Measurements from ENCODE around the gene IBTK. TPM values are rescaled to one million over a fixed set of nuclear protein-coding genes. Genes with fewer than 3 reads are reported as not detected.

Gene IBTK
- total RNA-seq, 1 experiment from 2014 or later: 36.6 TPM

DNA sequence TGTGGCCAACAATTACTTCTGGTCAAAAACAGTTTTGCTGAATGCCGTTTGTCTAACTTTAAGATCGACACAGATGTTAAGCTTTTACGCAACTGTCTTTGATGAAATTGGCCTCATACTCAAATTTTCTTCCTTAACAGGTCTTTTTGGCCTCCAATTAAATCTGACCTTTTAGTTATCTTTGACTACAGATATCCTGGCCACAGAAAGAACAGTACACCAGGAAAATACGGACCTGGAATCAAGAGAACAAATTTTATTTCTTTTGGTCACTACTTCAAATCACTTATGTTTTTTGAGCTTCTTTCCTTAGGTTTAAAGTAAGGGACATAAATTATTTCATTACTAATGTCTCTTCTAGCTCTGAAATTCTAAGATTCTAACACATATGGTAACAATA is 49.8 kb downstream of the IBTK start:
- no peaks in the 10 kb centered on the region for H3K9me2 ChIP-seq (ENCODE audit: insufficient read depth)
- ChIA-PET POLR2A (no interaction called here), CTCF (no interaction called here), RAD21 (ENCODE audit: low non-redundant PET in 1 of 2, low total read pairs in 2 of 2, uncharacterized antibody in 2 of 2, unreplicated experiment in 2 of 2) (no interaction called here)
- no peak overlapping the region for H3K27ac ChIP-seq (ENCODE audit: low read depth, low read length)
- no peak overlapping the region for H2AFZ ChIP-seq (ENCODE audit: low read depth, low read length, poor library complexity, severe bottlenecking)
- no peaks in the 10 kb centered on the region; the same call in 1 of the 2 replicates for H4K20me1 ChIP-seq (ENCODE audit: insufficient read depth)
- TF ChIP-seq JUND (IDR thresholded peaks at IDR 0.05): no peak
- no peak for TF ChIP-seq ZNF274 (IDR thresholded peaks at IDR 0.05; ENCODE audit: low read depth, low read length)
- TF ChIP-seq, protein P1, sequence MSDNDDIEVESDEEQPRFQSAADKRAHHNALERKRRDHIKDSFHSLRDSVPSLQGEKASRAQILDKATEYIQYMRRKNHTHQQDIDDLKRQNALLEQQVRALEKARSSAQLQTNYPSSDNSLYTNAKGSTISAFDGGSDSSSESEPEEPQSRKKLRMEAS (IDR thresholded peaks at IDR 0.05): no peak
- no peak for TF ChIP-seq REST (IDR thresholded peaks at IDR 0.05; ENCODE audit: low read depth)
- no peak for TF ChIP-seq EZH2 (IDR thresholded peaks at IDR 0.05)
- TF ChIP-seq CEBPB (IDR thresholded peaks at IDR 0.05; ENCODE audit: low read depth): no peak
- TF ChIP-seq POLR2AphosphoS5 (IDR thresholded peaks at IDR 0.05; ENCODE audit: low read depth, low read length): no peak
- no peak for TF ChIP-seq FOSL1 (IDR thresholded peaks at IDR 0.05; ENCODE audit: low read depth)
- TF ChIP-seq TCF7L2 (IDR thresholded peaks at IDR 0.05; ENCODE audit: borderline replicate concordance, extremely low read depth, insufficient read depth, insufficient read length): no peak
- TF ChIP-seq POLR2A (IDR thresholded peaks at IDR 0.05; ENCODE audit: borderline replicate concordance, extremely low read depth, insufficient read depth, insufficient read length): no peak
- TF ChIP-seq, protein P2, sequence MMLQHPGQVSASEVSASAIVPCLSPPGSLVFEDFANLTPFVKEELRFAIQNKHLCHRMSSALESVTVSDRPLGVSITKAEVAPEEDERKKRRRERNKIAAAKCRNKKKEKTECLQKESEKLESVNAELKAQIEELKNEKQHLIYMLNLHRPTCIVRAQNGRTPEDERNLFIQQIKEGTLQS (IDR thresholded peaks at IDR 0.05): no peak
- no peak for TF ChIP-seq SP1 (IDR thresholded peaks at IDR 0.05; ENCODE audit: low read depth)
- no peak for TF ChIP-seq ELF1 (IDR thresholded peaks at IDR 0.05; ENCODE audit: borderline replicate concordance, low read depth)
- TF ChIP-seq CTCF (IDR thresholded peaks at IDR 0.05 in 2 of 3, conservative IDR thresholded peaks at IDR 0.05 in 1 of 3; ENCODE audit: borderline replicate concordance in 1 of 3, insufficient read depth in 1 of 3, low read depth in 2 of 3, low read length in 2 of 3): no peak
- TF ChIP-seq, protein P3, sequence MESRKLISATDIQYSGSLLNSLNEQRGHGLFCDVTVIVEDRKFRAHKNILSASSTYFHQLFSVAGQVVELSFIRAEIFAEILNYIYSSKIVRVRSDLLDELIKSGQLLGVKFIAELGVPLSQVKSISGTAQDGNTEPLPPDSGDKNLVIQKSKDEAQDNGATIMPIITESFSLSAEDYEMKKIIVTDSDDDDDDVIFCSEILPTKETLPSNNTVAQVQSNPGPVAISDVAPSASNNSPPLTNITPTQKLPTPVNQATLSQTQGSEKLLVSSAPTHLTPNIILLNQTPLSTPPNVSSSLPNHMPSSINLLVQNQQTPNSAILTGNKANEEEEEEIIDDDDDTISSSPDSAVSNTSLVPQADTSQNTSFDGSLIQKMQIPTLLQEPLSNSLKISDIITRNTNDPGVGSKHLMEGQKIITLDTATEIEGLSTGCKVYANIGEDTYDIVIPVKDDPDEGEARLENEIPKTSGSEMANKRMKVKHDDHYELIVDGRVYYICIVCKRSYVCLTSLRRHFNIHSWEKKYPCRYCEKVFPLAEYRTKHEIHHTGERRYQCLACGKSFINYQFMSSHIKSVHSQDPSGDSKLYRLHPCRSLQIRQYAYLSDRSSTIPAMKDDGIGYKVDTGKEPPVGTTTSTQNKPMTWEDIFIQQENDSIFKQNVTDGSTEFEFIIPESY (IDR thresholded peaks at IDR 0.05; ENCODE audit: extremely low read depth, insufficient replicate concordance, low read length): no peak
- TF ChIP-seq ZFX (IDR thresholded peaks at IDR 0.05): no peak
- TF ChIP-seq RAD21 (IDR thresholded peaks at IDR 0.05; ENCODE audit: low read depth): no peak
- no peak for DNase-seq (ENCODE audit: low read depth, low spot score)
- no peaks in the 10 kb centered on the region for H3K79me2 ChIP-seq (ENCODE audit: insufficient read depth, low read length)
- no peaks in the 10 kb centered on the region for H3K9me3 ChIP-seq (ENCODE audit: control insufficient read depth in 1 of 2, insufficient read depth in 1 of 2, low read depth in 1 of 2, low read length in 2 of 2)
- no peak overlapping the region for H3K9ac ChIP-seq (ENCODE audit: low read length)
- H3K27me3 ChIP-seq (ENCODE audit: insufficient read depth, low read length): no peaks in the 10 kb centered on the region
- H3K36me3 ChIP-seq (ENCODE audit: control insufficient read depth in 1 of 2, insufficient read depth in 2 of 2, low read length in 2 of 2): peaks cover 26 to 60% of the 10 kb centered on the region in 2 experiments; a peak in 3 of 4 replicates
- intact Hi-C loops (cut with micrococcal nuclease): no loop called here
- no peak for ATAC-seq
- H3K4me2 ChIP-seq (ENCODE audit: low read length): no peak overlapping the region
- no TSS peak for BruUV-seq (replicated peaks)
- H3K4me3 ChIP-seq (replicated peaks in 1 of 2; ENCODE audit: low read depth in 1 of 2, low read length in 2 of 2): no peak overlapping the region
- H3K4me1 ChIP-seq (ENCODE audit: control insufficient read depth in 1 of 2, insufficient read depth in 2 of 2, low read length in 2 of 2): no peaks in the 10 kb centered on the region

All from HCT116 (cell line).